HuH-7.5 (cell line): Measurements from ENCODE around the gene HIPK2.
A peak's percentile ranks its signal among the peaks of the same experiment; 100 is the strongest.

Experiments used
- DNase-seq: peaks from one replicate; pipeline ENCODE4 v3.0.0; 2011; ENCODE audit warnings: low spot score

The HIPK2 gene

DNA sequence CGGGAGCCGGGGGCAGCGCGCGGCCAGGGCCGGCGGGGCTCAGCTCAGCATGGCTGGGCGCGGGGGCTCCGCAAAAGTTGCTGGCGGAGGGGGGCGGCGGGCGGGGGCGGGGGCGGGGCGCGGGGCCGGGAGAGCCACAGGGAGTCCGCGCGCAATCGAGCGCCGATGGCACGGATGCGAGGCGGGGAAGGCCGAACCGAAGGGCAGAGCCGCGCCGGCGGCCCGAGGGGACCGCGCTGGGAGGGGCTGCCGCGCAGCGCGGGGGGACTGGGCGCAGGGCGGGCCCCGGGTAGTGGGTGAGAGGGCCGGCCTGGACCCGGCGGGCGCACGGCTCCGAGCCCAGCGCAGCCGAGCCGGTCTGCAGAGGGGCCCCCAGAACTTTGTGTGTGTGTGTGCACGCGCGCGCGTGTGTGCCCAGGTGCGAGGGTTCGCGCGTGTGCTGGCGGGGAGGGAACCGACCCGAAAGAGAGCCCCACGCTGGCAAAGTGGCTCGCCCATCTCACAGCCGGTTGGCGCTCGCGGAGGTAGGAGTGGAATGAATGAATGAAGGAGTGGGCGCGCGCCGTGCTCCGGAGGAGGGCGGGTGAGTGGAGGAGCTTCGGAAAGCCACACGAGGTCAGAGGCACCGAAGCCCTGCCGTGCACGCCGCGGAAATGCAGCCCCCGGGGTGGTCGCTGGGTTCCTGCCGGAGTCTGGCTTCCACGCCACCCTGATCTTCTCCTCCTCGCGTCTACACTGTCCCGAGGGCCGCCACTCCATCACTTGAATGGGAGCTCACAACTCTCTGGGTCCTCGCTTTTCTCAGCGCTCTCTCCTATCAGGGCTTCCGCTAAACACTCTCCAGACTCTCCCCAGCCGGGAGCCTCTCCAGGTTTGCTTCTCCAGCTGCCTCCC lies at the start of gene HIPK2:
Gene HIPK2, minus strand, starts transcription at position 51 of the 894 bp plus-strand sequence. CDS start 375 bp downstream, outside the sequence.
- DNase-seq: peak; percentile 83

- no peak for DNase-seq
Observed at GRCh38 chr7:139827042-139827441, 49.2 kb upstream of the HIPK2 start.

- no peak for DNase-seq
Observed at GRCh38 chr7:139825666-139826290, 48.0 kb upstream of the HIPK2 start.

DNA sequence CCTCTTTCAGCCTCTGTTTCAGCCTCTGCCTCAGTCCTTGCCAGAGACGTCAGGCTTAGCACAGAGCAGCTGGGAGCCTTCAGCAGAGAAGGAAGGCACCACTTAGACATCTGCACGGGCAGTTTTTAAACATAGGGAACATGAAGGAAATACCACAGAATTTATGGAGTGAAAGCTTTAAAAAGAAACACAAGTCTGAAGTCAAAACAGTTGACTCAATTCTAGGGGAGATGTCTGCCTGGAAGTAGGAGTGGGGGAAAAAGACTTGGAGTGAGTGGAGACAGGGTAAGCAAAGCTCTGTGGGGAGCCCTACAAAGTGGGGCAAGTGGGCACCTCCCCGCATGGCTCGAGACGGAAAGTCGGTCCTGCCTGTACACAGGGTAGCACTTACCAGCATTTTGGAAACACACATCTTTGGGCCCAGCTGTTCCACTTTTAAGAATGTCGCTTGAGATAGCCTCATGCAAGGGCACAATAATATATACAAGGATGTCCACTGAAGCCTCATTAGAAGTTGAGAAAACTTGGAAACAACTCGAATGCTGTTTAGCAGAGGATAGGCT lies 46.2 kb upstream of the HIPK2 start:
- DNase-seq: no peak

DNA sequence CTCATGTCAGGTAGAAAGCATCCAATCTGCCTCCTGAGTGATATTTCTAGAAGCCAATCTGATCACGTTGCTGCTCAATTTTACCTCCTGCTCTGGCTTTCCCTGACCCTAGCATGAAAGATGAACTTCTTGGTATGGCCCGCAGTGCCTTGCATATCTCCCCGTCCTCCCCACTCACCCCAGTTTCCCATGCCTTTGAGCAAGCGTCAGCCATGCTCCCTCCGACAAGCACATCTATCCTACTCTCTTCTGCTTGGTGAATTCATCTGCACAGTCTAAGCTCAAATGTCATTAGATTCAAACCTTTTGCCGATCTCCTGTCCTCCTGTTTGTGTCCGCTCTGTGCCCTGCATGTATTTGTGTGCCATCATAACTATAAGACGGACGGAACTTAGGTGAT lies 45.1 kb upstream of the HIPK2 start:
- DNase-seq: no peak

DNA sequence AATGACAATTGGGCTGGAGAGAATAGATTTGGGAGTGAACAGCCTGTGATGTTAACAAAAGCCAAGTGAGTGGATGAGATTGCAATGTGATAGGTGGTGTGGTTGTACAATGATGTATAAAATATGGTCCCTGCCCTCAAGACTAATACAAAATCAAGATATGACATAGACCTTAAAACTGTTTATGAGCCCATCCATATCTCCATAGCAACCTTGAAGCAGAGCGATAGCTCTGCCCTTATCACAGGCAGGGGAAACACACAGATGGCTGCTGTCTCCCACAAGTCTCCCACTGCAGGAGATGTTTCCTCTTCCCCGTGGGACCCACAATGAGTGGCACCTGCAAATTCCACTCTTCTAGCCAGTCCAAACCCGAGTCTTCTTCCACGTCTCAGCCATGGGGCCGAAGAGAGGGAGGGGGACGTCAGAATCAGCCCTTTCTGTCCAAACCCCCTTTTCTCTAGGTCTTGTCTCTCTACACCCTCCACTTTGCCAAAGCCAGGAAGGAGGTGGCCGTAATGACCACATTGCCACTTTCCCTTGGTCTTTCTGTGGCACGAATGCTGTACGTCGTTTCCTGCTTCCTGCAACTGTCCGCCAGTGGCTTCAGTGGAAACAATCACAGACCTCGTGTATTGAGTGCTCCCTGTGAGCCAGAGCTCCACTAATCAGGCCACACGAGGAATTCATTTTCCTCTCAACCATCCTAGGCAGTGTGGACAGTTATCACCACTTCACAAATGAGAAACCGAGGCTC lies 43.7 kb upstream of the HIPK2 start:
- DNase-seq: no peak

- DNase-seq: no peak
Observed at GRCh38 chr7:139820089-139820488, 42.3 kb upstream of the HIPK2 start.

GRCh38 chr7:139817249-139817648 lies 39.5 kb upstream of the HIPK2 start:
- DNase-seq: no peak

- no peak for DNase-seq
Observed at GRCh38 chr7:139813689-139814088, 35.9 kb upstream of the HIPK2 start.

- DNase-seq: no peak
Observed at GRCh38 chr7:139813151-139813550, 35.4 kb upstream of the HIPK2 start.

GRCh38 chr7:139811066-139811465 lies 33.3 kb upstream of the HIPK2 start:
- no peak for DNase-seq

GRCh38 chr7:139808846-139809442 lies 31.1 kb upstream of the HIPK2 start:
- DNase-seq: no peak

- no peak for DNase-seq
Observed at GRCh38 chr7:139808427-139808826, 30.6 kb upstream of the HIPK2 start.

- DNase-seq: no peak
Observed at GRCh38 chr7:139807009-139807408, 29.2 kb upstream of the HIPK2 start.

DNA sequence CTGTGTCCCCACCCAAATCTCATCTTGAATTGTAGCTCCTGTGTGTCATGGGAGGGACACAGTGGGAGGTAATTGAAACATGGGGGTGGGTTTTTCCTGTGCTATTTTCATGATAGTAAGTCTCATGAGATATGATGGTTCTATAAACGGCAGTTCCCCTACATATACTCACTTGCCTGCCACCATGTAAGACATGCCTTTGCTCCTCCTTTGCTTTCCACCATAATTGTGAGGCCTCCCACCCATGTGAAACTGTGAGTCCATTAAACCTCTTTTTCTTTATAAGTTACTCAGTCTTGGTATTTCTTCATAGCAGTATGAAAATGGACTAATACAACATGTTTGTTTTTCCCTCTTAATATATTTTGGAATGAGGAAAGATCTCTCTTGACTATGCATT lies 26.8 kb upstream of the HIPK2 start:
- DNase-seq: no peak

GRCh38 chr7:139799586-139799985 lies 21.8 kb upstream of the HIPK2 start:
- no peak for DNase-seq

DNA sequence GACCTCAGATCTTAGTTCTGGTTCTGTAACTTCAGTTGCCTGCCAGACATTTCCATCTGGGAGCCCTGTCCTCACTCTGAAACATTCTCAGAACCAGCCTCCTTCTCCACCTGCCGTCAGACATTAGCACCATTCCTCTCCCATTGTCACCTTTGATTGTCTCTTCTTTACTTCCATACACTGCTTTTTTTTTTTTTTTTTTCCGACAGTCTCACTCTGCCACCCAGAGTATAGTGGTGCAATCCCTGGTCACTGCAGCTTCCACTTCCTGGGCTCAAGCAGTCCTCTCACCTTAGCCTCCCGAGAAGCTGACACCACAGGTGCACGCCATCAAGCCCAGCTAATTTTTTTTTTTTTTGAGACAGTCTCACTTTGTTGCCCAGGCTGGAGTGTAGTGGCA lies 21.1 kb upstream of the HIPK2 start:
- no peak for DNase-seq

- no peak for DNase-seq
Observed at GRCh38 chr7:139798221-139798620, 20.4 kb upstream of the HIPK2 start.

DNA sequence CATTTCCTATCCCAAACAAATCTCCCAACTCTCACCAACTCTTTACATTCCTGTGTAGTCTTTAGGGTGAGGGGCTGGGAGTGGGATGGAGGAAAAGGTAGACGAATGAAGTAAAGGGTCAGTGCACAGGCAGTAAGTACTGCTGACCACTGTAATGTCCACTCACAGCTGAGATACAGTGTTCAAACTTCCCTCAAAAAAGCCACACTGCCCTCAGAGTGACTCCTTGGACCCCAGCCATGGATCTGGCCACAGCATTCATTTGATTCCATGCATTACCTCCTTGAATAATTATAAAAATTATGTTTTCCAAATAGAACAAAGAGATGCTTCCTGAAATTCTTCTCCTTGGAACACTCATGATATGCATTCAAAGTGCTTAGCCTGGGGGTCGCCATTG lies 19.8 kb upstream of the HIPK2 start:
- DNase-seq: no peak

DNA sequence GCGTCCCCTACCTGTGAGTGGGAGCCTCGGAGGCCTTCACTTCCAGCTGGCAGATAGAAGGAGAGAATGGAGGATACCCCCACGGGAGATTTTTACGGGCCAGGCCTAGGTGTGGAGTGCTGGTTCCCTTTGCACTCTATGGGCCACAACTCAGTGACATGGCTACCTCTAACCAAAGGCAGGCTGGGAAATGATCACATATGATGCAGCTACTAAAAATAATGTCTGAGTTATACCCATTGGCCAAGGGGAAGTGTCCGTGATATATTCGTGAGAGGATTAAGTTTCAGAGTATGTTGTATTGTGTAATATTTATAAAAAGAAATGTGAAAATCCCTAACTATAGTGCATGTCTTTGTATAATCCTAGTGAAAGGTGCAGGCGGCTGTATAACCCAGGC lies 13.5 kb upstream of the HIPK2 start:
- no peak for DNase-seq

- no peak for DNase-seq
Observed at GRCh38 chr7:139784648-139785047, 6.8 kb upstream of the HIPK2 start.
